Endothelial cell of umbilical vein (primary cell): ENCODE measurements around the gene KLHL36. TPM values are rescaled to one million over a fixed set of nuclear protein-coding genes. Genes with fewer than 3 reads are reported as not detected.

ENCODE experiments used
- BruUV-seq: library from RNA; stranded (reverse); fragments of 400-500 nt; replicated peaks from 2 replicates; lab custom pipeline; 2021; lab: Mats Ljungman, UMichigan
- CTCF ChIA-PET: fragments of 300-600, 350-600 bp; sonication (Branson Sonifier 250); formaldehyde crosslinking; loops from one replicate; lab custom pipeline; 2021; ENCODE audit warnings: antibody characterized with exemption, inconsistent platforms; lab: Charles Lee
- POLR2A ChIA-PET: fragments of 300-600, 350-600 bp; sonication (Branson Sonifier 250); formaldehyde crosslinking; loops from one replicate; lab custom pipeline; 2021; ENCODE audit warnings: antibody characterized with exemption, inconsistent platforms; lab: Charles Lee
- DNase-seq: peaks from one replicate; pipeline ENCODE4 v3.0.0-alpha.2; 2011; ENCODE audit warnings: low read depth, low spot score
- FAIRE-seq: peaks from 2 replicates; lab custom pipeline; 2011; peaks lifted over from hg19 to GRCh38; lab: Jason Lieb, UNC
- H2AFZ ChIP-seq: 2 replicates; pipeline ENCODE4 v1.6.0; 2012; ENCODE audit warnings: low read depth, low read length, control low read depth, inconsistent platforms
- H3K27ac ChIP-seq: 2 replicates; pipeline ENCODE4 v1.5.1; 2011; ENCODE audit warnings: low read depth, mild to moderate bottlenecking, control low read depth, low read length, moderate library complexity; ENCODE audit not compliant: insufficient read depth
- H3K27me3 ChIP-seq, 2 experiments: 2 replicates each; pipeline versions ENCODE4 v1.6.0 to v1.6.1; 2011; ENCODE audit warnings: low read length in 2 of 2, mixed read lengths in 1 of 2; ENCODE audit not compliant: control insufficient read depth in 2 of 2, insufficient read depth in 2 of 2
- H3K36me3 ChIP-seq, 2 experiments: 2 replicates in 1 of 2; 3 replicates in 1 of 2; pipeline ENCODE4 v1.5.1; 2011; ENCODE audit warnings: low read length in 2 of 2, mild to moderate bottlenecking in 1 of 2, moderate library complexity in 1 of 2; ENCODE audit not compliant: control insufficient read depth in 2 of 2, insufficient read depth in 2 of 2; ENCODE audit errors: extremely low read depth in 1 of 2
- H3K4me1 ChIP-seq: 3 replicates; pipeline ENCODE4 v1.5.1; 2011; ENCODE audit warnings: mild to moderate bottlenecking, low read length; ENCODE audit not compliant: control insufficient read depth, insufficient read depth; ENCODE audit errors: extremely low read depth
- H3K4me2 ChIP-seq: 2 replicates; pipeline ENCODE4 v1.6.1; 2011; ENCODE audit warnings: low read length, control low read depth, mixed read lengths; ENCODE audit not compliant: insufficient read depth
- H3K4me3 ChIP-seq, 3 experiments: fragments of 200-600 bp in 1 of 3; sonication (generic), shearing (Covaris generic) in 1 of 3; replicated peaks in 1 of 3; 2 replicates each; pipeline ENCODE4 v1.5.1; 2011 to 2016; ENCODE audit warnings: control low read depth in 3 of 3, low read length in 3 of 3, mild to moderate bottlenecking in 2 of 3, inconsistent platforms in 1 of 3, low read depth in 1 of 3, moderate library complexity in 1 of 3; ENCODE audit not compliant: insufficient read depth in 1 of 3
- H3K79me2 ChIP-seq: 2 replicates; pipeline ENCODE4 v1.6.0; 2012; ENCODE audit warnings: low read length, inconsistent platforms; ENCODE audit not compliant: control insufficient read depth, insufficient read depth
- H3K9ac ChIP-seq: replicated peaks from 2 replicates; pipeline ENCODE3; 2011; ENCODE audit warnings: low read length, control low read depth; ENCODE audit not compliant: insufficient read depth; ENCODE audit errors: extremely low read depth
- H3K9me1 ChIP-seq: replicated peaks from 3 replicates; pipeline ENCODE4 v1.6.0; 2011; ENCODE audit warnings: mild to moderate bottlenecking, low read length; ENCODE audit not compliant: control insufficient read depth, insufficient read depth; ENCODE audit errors: extremely low read depth
- H3K9me3 ChIP-seq: replicated peaks from 2 replicates; pipeline ENCODE4 v1.5.1; 2012; ENCODE audit warnings: low read length, inconsistent platforms; ENCODE audit not compliant: control insufficient read depth, insufficient read depth
- H4K20me1 ChIP-seq: replicated peaks from 2 replicates; pipeline ENCODE3; 2011; ENCODE audit warnings: mild to moderate bottlenecking, low read length; ENCODE audit not compliant: control insufficient read depth, insufficient read depth; ENCODE audit errors: extremely low read depth
- EZH2 ChIP-seq: IDR thresholded peaks from 2 replicates; pipeline ENCODE4 v1.6.1; 2012; ENCODE audit warnings: borderline replicate concordance, low read depth, mild to moderate bottlenecking, moderate library complexity, low read length, inconsistent platforms; ENCODE audit not compliant: severe bottlenecking
- FOS ChIP-seq: IDR thresholded peaks from 2 replicates; pipeline ENCODE4 v1.6.1; 2011; ENCODE audit warnings: mild to moderate bottlenecking, low read length, moderate library complexity, borderline replicate concordance; ENCODE audit not compliant: insufficient read depth
- GATA2 ChIP-seq: IDR thresholded peaks from 2 replicates; pipeline ENCODE4 v1.7.0; 2011; ENCODE audit warnings: low read depth, mild to moderate bottlenecking, moderate library complexity, mixed read lengths, low read length; ENCODE audit not compliant: insufficient read length, insufficient read depth
- JUN ChIP-seq: IDR thresholded peaks from 2 replicates; pipeline ENCODE4 v1.6.1; 2011; ENCODE audit warnings: borderline replicate concordance, low read depth; ENCODE audit not compliant: insufficient read length, insufficient read depth
- MAX ChIP-seq: IDR thresholded peaks from 2 replicates; pipeline ENCODE4 v1.6.1; 2011; ENCODE audit not compliant: insufficient read depth, insufficient read length
- MYC ChIP-seq: IDR thresholded peaks from one replicate; pipeline ENCODE4 v1.6.1; 2011; ENCODE audit warnings: mild to moderate bottlenecking, low read depth, low read length
- POLR2A ChIP-seq: IDR thresholded peaks from 2 replicates; pipeline ENCODE4 v1.6.1; 2012; ENCODE audit warnings: low read depth, mild to moderate bottlenecking, control low read depth, low read length
- dilution Hi-C: fragments of 300-500 bp; cut with MboI; formaldehyde crosslinking; loops from one replicate; pipeline ENCODE4 v1.15.0; 2019; ENCODE audit warnings: low sequenced_read_pairs; ENCODE audit not compliant: extremely low pct_ligation_motif_present
- intact Hi-C: fragments of 100-400 bp; cut with micrococcal nuclease; formaldehyde crosslinking; loops from one replicate; pipeline ENCODE4 v1.10.0; 2022
- polyA plus RNA-seq, 4 experiments: library from polyadenylated mRNA; depleted of rRNA in 3 of 4; stranded (reverse) in 3 of 4; unstranded in 1 of 4; fragments of >200 nt; gene quantifications; 2 replicates each; pipeline versions ENCODE4 v1.2.1 to v1.2.3, GENCODE V29; 2011 to 2012; ENCODE audit warnings: missing spikeins in 1 of 4
- total RNA-seq: library from RNA; stranded (reverse); gene quantifications from 2 replicates; pipeline ENCODE4 v1.2.3, GENCODE V29; 2021
- TF ChIP-seq, protein P1 (sequence below), 2 donors: IDR thresholded peaks; 1 replicate in 1 of 2; 2 replicates in 1 of 2; pipeline ENCODE4 v1.5.1; 2011; ENCODE audit warnings: low read length in 2 of 2, mild to moderate bottlenecking in 2 of 2, moderate library complexity in 2 of 2, control low read depth in 1 of 2, inconsistent platforms in 1 of 2, low read depth in 1 of 2; ENCODE audit not compliant: insufficient read depth in 1 of 2; ENCODE audit errors: extremely low read depth in 1 of 2

KLHL36 gene
- total and polyA plus RNA-seq, 2 donors (not counting 3 experiments of a cell fraction or from before 2014, with no cell fraction given), result 31.3 to 38.8 TPM

DNA sequence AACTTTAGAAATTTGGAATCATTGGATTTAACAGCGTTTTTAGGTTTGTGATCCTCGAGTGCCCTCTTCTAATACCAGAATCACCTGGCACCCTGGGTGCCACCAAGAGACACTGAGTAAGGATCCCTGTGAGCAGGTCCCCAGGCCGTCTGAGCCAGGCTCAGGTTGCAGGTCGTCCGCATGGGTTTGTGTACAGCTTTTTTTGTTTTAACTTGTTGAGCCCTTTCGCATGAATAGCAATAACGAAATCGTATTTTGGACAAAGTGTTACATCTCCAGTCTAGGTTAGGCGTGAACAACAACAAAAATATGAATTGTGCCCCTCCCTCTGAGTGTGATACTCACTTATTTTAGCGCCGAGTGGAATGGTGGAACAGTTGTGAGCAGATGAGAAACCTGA lies 62.4 kb downstream of the KLHL36 start:
- Histone ChIP-seq H3K9ac (no peak overlapping the region), H3K79me2 (peaks cover 98% of the 10 kb centered on the region), H3K4me3 (no peak overlapping the region), H3K27ac (no peak overlapping the region), H2AFZ (no peak overlapping the region), H3K4me2 (no peak overlapping the region), H3K36me3 (no peaks in the 10 kb centered on the region), H3K27me3 (no peaks in the 10 kb centered on the region), H3K4me1 (no peaks in the 10 kb centered on the region), H4K20me1 (no peaks in the 10 kb centered on the region), H3K9me1 (no peaks in the 10 kb centered on the region), H3K9me3 (no peaks in the 10 kb centered on the region)
- no TSS peak for BruUV-seq
- intact Hi-C loops, result no loop called here
- FAIRE-seq (no peak), DNase-seq (no peak)
- ChIA-PET CTCF (interaction anchor here (1.4 to 2.3 kb wide), 3 partner anchors 9 to 28 kb away, joined by 8 to 9 read pairs (median 9); no protein-coding TSS in a partner anchor), POLR2A (no interaction called here)
- dilution Hi-C loops, result no loop called here
- no peak for TF ChIP-seq EZH2
- no peak for TF ChIP-seq MAX
- TF ChIP-seq JUN, result no peak
- TF ChIP-seq POLR2A, result no peak
- TF ChIP-seq FOS, result no peak
- no peak for TF ChIP-seq MYC
- TF ChIP-seq GATA2, result no peak
- TF ChIP-seq, protein P1, sequence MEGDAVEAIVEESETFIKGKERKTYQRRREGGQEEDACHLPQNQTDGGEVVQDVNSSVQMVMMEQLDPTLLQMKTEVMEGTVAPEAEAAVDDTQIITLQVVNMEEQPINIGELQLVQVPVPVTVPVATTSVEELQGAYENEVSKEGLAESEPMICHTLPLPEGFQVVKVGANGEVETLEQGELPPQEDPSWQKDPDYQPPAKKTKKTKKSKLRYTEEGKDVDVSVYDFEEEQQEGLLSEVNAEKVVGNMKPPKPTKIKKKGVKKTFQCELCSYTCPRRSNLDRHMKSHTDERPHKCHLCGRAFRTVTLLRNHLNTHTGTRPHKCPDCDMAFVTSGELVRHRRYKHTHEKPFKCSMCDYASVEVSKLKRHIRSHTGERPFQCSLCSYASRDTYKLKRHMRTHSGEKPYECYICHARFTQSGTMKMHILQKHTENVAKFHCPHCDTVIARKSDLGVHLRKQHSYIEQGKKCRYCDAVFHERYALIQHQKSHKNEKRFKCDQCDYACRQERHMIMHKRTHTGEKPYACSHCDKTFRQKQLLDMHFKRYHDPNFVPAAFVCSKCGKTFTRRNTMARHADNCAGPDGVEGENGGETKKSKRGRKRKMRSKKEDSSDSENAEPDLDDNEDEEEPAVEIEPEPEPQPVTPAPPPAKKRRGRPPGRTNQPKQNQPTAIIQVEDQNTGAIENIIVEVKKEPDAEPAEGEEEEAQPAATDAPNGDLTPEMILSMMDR (IDR thresholded peaks at IDR 0.05; ENCODE audit: extremely low read depth in 1 of 2, insufficient read depth in 1 of 2, low read depth in 1 of 2, low read length in 2 of 2), result no peak

Other genes with a start within 250 kb of the KLHL36 start
- 19.3 and 22.7 TPM in 2 replicates for gene MEAK7, start 143.9 kb upstream of the KLHL36 start, total RNA-seq
- gene MEAK7, start 143.9 kb upstream of the KLHL36 start, polyA plus RNA-seq, result 16.2 and 17.9 TPM in 2 replicates
- 132 and 200 TPM in 2 replicates for gene COTL1, start 30.4 kb upstream of the KLHL36 start, total RNA-seq
- gene COTL1, start 30.4 kb upstream of the KLHL36 start, polyA plus RNA-seq, result 65.6 and 90.0 TPM in 2 replicates
- gene USP10, start 51.5 kb downstream of the KLHL36 start, total RNA-seq, result 97.4 and 115 TPM in 2 replicates
- gene USP10, start 51.5 kb downstream of the KLHL36 start, polyA plus RNA-seq, result 84.0 and 92.5 TPM in 2 replicates
- gene CRISPLD2, start 171.5 kb downstream of the KLHL36 start, total RNA-seq, result 0.73 TPM in 1 of 2 replicates, not detected in the other
- gene CRISPLD2, start 171.5 kb downstream of the KLHL36 start, polyA plus RNA-seq, result 0.06 and 0.14 TPM in 2 replicates